ENCODE measurements around the gene RGR.

RGR gene

GRCh38 chr10:84224411-84225028 is 20.3 kb upstream of the RGR start:
- no peak for DNase-seq

DNA sequence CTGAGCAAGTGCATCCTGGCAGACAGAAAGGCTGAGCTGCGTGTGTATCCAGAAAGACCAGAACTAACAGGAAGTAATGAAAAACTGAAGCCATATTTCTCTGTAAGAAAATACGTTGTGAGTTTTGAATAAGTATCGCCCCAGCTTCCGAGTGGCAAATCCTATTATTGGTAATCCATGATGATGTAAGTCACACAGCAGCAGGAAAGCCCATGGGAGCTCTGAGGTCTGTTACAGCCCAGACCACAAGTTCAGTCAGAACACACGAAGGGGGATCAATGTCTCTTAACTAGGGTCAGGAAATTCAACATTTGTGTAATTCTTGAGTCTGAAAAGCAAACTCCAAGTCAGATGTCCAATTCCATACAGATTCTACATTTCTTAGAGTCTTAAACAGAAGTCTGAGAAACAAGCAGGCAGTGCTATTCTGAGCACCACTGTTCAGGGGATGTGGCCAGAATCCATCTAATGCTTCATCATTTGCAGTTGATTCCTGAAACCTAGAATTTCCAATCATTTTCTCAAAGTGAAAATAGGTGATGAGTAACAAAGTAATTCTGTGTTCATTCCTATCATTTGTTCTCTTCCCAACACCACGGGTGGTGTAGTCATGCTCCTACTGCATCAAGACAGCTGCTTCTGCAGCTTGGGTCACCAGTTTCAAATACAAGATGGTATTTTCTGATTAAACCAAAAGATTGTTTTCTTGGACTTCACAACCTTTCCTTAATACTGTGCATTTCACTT is 19.3 kb upstream of the RGR start, which contains the start of gene LRIT2:
TSS of gene LRIT2 (minus strand) at position 118 of the 747 bp plus-strand sequence. CDS start at position 94, 24 bp downstream.
- no peak for DNase-seq

DNA sequence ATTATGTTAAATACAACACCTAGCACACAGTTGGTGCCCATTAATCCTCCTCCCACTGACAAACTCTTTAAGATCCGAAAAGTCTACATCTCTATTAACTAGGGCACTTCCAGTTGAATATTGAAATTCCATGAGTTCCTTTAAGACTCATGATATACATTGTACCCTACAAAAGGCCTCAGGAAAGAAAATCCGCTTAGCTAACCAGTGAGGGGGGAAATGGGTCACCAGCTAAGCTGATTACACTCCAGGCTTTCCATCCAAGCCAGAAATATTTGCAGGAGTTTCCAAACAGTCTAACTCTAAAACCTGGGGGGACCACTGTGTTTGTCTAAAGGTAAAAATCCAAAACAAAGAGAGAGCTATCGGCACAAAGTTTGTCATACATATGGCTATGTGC is 18.2 kb upstream of the RGR start:
- no peak for DNase-seq

- no peak for DNase-seq
These were observed 17.0 kb upstream of the RGR start for GRCh38 chr10:84227810-84228209.

- no peak for DNase-seq
These were observed 14.5 kb upstream of the RGR start for GRCh38 chr10:84230359-84230758.

DNA sequence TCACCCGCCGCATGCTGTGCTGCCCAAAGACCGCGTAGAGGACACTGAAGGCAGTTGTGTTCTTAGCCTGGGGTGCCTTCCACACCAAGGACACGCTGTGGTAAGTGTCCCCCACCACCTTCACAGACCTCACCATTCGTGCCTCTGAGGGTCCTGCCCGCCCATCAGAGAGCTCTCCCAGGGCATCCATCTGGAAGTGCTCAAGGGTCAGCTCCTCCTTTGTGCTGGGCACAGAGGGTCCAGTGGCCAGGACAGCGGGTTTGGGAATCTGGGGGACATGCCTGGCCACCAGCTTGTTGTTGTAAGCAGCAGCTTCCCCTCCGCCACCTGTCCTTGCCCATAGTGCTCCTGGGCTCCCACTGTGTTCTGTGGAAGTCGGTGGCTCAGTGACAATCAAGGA is 12.5 kb upstream of the RGR start:
- no peak for DNase-seq

- DNase-seq: no peak
These were observed 10.9 kb upstream of the RGR start for GRCh38 chr10:84233940-84234339.

GRCh38 chr10:84234479-84234878 is 10.4 kb upstream of the RGR start:
- DNase-seq: no peak

- DNase-seq: no peak
These were observed 9.8 kb upstream of the RGR start for GRCh38 chr10:84235096-84235495.

DNA sequence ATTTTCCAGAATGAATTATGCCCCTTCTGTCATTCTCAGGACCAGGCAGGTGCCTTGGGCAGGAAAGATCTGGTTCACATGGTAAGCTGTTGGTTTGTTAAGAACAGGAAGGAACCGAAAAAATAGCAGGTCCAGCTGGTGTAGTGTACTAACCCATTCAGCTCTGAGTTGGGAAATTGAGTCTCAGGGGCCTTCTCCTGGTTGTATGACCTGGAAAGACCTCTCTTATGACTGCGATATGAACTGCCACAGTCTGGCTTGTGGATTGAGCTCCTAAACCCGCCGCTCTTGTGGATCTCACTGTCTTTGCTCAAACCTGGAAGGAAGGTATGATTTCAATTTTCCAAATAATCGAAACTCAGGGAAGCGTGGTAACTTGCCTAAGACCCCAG is 8.1 kb upstream of the RGR start:
- no peak for DNase-seq

DNA sequence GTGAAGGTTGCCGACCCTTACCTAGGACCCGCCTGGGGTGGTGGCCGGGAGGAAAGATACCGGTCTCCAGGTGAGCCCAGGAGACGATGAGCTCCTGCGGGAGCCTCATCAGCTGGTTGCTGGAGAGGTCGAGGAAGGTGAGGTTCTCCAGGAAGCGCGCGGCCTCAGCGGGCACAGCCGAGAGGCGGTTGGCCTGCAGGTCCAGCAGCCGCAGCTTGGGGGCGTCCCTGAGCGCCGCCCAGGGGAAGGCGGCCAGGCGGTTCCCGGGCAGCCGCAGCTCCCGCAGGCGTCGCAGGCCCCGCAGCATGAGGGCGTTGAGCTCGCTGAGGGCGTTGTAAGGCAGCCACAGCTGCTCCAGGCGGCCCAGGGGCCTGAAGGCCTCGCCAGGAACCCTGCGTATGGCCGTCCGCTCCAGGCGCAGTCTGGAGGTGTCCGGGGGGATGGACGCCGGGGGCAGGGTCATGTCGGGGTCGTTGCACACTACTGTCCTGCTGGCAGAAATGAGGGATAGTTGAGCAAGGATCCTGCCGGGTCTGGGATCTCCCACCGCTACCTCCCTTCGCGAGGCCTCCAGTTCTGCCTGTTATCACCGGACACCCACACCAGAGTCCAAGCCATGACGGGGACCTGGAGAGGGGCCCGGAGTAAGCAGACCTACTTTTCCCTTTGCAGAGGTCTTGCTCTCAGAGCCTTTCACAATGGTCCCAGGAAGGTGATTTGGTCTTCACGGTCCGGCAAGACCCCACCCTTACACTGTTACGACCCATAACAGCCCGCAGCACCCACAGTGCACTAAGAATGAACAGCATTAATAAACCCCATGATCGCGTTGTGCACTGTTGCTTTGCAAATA is 7.4 kb upstream of the RGR start:
- DNase-seq: no peak

GRCh38 chr10:84238909-84239308 is 5.9 kb upstream of the RGR start:
- DNase-seq: no peak

DNA sequence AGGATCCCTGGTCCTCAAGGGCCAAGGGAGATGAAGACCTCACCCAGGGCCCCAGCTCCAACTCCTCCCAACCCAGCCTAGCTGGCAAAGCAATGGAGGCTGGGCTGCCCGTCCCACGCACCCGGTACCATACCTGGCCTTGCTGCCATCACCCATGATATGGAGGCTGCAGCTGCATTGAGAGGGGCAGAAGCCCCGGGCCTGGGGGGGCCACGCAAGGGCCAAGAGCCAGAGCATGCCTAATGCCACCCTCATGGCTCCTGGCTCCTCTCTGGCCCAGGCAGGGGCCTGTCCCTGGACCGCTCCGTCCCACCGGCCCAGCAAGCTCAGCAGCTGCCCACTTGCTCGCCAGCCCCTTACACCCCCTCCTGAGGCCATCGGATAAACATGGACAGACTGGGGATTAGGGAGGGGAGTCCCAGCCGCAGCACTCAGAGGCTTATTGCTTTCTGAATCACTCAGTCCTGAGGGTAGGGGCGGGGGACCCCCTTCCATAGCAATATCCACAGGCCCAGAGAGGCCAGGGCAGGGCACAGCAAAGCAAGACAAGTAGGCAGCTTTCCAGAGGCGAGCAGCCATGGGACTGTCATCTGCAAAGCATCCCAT is 3.6 kb upstream of the RGR start, which contains the start of gene LRIT1:
TSS of gene LRIT1 (minus strand) at position 362 of the 606 bp plus-strand sequence. CDS start at position 255, 107 bp downstream.
- no peak for DNase-seq

DNA sequence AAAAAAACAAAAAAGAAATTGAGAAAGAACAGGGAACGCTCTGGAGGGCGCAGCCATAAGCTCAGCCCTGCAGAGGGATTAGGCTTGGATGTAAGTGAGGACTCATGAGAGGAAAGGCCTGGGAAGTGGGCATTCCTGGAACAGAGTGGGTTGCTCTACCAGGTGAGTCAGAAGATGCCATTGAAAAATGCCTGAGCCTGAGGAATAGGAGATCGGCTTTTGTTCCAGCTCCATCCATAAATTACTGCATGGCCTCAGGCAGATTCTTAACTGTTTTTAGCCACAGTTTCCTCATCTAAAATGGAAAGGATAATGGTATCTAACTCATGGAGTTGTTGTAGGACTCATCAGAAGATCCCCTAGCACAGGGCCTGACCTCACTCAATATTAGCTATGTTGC is 1.1 kb upstream of the RGR start:
- DNase-seq: no peak

DNA sequence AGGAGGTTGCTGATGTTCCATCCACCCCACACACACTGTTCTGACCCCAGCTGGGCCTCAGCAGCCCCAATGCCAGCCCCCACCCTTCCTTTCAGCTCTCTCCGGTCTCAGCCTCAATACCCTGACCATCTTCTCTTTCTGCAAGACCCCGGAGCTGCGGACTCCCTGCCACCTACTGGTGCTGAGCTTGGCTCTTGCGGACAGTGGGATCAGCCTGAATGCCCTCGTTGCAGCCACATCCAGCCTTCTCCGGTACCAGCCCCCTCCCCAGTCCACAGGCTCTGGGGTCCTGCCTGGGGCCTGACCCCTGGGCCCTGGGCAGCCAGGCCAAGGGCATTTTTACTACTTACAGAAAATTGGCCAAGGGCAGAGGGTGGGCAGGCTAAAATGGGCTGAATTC is 2.6 kb downstream of the RGR start:
- DNase-seq: no peak

DNA sequence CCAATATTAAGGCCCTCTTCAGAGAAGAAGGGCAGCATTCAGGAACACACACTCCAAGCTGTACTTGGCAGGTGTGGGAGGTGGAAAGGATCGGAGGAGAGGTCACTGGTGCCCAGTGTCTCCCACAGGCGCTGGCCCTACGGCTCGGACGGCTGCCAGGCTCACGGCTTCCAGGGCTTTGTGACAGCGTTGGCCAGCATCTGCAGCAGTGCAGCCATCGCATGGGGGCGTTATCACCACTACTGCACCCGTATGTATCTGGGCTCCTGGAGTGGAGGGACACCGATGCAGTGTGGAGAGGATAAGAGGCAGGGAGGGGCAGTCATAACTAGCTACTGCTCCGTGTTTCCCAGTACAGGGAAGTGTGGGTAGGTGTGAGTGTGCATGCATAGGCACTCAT is 3.9 kb downstream of the RGR start:
- no peak for DNase-seq

GRCh38 chr10:84254552-84255478 is 10.0 kb downstream of the RGR start:
- DNase-seq: no peak

DNA sequence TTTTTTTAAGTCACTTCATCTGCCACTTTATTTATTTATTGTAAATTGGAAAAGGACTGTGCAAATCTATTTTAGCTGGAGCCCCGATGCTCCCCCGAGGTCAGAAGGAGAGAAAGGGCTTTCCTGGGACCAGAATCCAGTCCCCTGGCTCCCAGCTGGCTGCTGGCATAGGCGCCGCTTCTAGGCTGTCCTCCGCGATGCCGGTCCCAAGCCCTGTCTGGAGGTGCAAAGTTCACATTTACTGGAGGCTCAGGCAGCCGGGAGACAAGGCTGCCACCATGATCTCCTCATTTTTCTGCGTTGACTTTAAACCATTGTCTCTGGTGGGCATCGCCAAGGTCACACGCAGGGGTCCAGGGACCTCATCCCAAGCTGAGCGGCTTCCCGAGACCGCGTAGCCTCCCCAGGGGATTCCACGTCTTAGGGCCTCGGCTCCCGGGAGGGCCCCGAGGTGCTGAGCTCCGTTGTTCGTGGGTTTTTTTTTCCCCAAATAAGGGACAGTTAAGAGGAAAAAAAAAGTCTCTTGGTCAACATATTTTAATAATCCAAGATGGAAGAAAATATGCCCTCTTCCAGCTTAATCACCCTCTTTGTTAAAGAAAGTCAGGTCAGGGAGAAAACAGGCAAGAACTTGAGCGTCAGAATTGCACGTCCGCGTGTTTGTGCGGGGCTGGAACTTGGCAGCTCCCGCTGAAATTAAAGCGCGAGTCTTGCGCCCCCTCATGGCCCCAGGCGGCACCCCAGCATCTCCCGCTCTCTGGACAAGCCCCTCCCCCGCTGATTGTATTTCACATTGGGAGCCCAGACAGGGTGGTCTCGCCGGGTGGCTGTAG is 11.9 kb downstream of the RGR start:
- peak; percentile 9 for DNase-seq

- DNase-seq: no peak
These were observed 12.6 kb downstream of the RGR start for GRCh38 chr10:84257343-84258020.

DNA sequence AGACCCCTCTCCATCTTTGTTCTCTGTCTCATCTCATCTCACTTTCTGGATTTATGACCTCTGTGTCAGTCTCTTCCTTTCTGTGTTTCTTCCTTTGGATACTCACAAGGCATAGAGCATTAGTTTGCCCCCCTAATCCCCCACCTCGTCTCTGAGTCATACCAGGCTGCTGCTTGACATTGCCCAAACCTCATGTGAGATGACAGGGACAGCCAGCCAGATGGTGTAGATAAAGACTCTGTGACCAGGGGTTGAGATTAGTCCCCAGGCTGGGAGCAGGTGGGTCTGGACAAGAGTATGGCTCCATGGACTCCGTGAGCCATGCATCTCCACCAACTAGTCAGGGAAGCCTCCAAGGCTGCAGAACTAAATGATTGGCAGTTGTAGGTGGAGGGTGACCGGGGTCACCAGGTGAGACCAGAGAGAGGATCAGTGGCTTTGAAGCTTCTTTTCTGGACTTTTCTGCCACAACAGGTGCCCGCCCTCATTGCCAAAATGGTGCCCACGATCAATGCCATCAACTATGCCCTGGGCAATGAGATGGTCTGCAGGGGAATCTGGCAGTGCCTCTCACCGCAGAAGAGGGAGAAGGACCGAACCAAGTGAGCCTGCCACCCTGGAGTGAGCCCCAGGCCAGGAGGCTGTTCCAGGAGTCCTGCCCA is 13.3 kb downstream of the RGR start:
- DNase-seq: no peak

Data from fibroblast of skin of right quadriceps (primary cell).